Measurements from ENCODE around the gene WDR11. TPM values are rescaled to one million over a fixed set of nuclear protein-coding genes. Genes with fewer than 3 reads are reported as not detected.

WDR11 gene
- total RNA-seq, 2 donors from 2014 or later = 79.6 to 96.1 TPM

GRCh38 chr10:120953897-120954296 lies 102.7 kb downstream of the WDR11 start:
- Mint-ChIP-seq H3K36me3 (ENCODE audit: low read depth) (no peaks in the 10 kb centered on the region), H3K27ac (no peak overlapping the region), H3K9me3 (peaks cover 21% of the 10 kb centered on the region), H3K4me3 (no peak overlapping the region), H3K27me3 (ENCODE audit: insufficient read depth) (peaks cover 44% of the 10 kb centered on the region), H3K4me1 (peaks cover 24% of the 10 kb centered on the region)
- H3K9me3 ChIP-seq (ENCODE audit: control insufficient read depth, low read length) = peaks cover 22% of the 10 kb centered on the region
- H3K4me1 ChIP-seq (ENCODE audit: control insufficient read depth, insufficient read depth, low read length) = peaks cover 19% of the 10 kb centered on the region
- WGBS, 2 experiments (ENCODE audit: insufficient coverage in 1 of 2, insufficient read length in 1 of 2) = 96% methylated on average over 1 of the region's 1 CpG; no CpG with 5 or more reads in 1 of the 2 experiments
- peak overlapping the region; percentile 38 for H3K4me3 ChIP-seq (ENCODE audit: low read length)
- H3K27ac ChIP-seq (ENCODE audit: low read depth, low read length) = no peak overlapping the region
- H3K36me3 ChIP-seq (ENCODE audit: control insufficient read depth, insufficient read depth, low read length) = no peaks in the 10 kb centered on the region
- peaks cover 11% of the 10 kb centered on the region for H3K27me3 ChIP-seq (ENCODE audit: control insufficient read depth, insufficient read depth, low read length, poor library complexity, severe bottlenecking)
- peak; percentile 54 for DNase-seq
- no peak for TF ChIP-seq CTCF (conservative IDR thresholded peaks at IDR 0.05)
- H3K9ac ChIP-seq (ENCODE audit: extremely low read depth, low read length, poor library complexity, severe bottlenecking) = no peak overlapping the region

Data from endodermal cell (in vitro differentiated cells).